HepG2 (cell line): Measurements from ENCODE around the gene MCC. TPM values are rescaled to one million over a fixed set of nuclear protein-coding genes. Genes with fewer than 3 reads are reported as not detected.

Experiments used
- BRD4 ChIP-seq: sonication (generic); formaldehyde crosslinking; IDR thresholded peaks from 2 replicates; pipeline ENCODE4 v1.4.0; 2020; ENCODE audit warnings: missing genetic modification reagents
- CBFB ChIP-seq: sonication (generic); formaldehyde crosslinking; IDR thresholded peaks from 2 replicates; pipeline ENCODE4 v1.4.0; 2020; ENCODE audit warnings: missing genetic modification reagents
- GFI1 ChIP-seq: sonication (generic); formaldehyde crosslinking; IDR thresholded peaks from 2 replicates; pipeline ENCODE4 v1.5.0; 2020; ENCODE audit warnings: missing genetic modification reagents, mild to moderate bottlenecking, borderline replicate concordance
- HNF1B ChIP-seq: sonication (generic); formaldehyde crosslinking; IDR thresholded peaks from 2 replicates; pipeline ENCODE4 v1.5.1; 2020; ENCODE audit warnings: mild to moderate bottlenecking, moderate library complexity, missing genetic modification reagents
- RBFOX2 ChIP-seq: fragments of 200-400 bp; formaldehyde crosslinking; IDR thresholded peaks from 2 replicates; pipeline ENCODE4 v1.6.1; 2017; ENCODE audit warnings: low read depth, mild to moderate bottlenecking, low read length
- REXO4 ChIP-seq: sonication (generic); formaldehyde crosslinking; IDR thresholded peaks from 2 replicates; pipeline ENCODE4 v1.8.0; 2022; ENCODE audit warnings: missing genetic modification reagents, mild to moderate bottlenecking, borderline replicate concordance
- SAFB2 ChIP-seq: sonication (generic); formaldehyde crosslinking; IDR thresholded peaks from 2 replicates; pipeline ENCODE4 v1.5.1; 2020; ENCODE audit warnings: missing genetic modification reagents, low read depth, mild to moderate bottlenecking, borderline replicate concordance
- TARDBP ChIP-seq: sonication (generic); formaldehyde crosslinking; IDR thresholded peaks from 2 replicates; pipeline ENCODE4 v1.8.0; 2022; ENCODE audit warnings: mild to moderate bottlenecking, missing genetic modification reagents
- U2AF1 ChIP-seq: fragments of 200-400 bp; formaldehyde crosslinking; optimal IDR thresholded peaks from 2 replicates; pipeline ENCODE3; 2017; ENCODE audit warnings: mild to moderate bottlenecking, low read depth, low read length
- XRCC5 ChIP-seq: fragments of 200-400 bp; formaldehyde crosslinking; optimal IDR thresholded peaks from 2 replicates; pipeline ENCODE3; 2017; ENCODE audit warnings: mild to moderate bottlenecking, low read length
- ZC3H4 ChIP-seq: sonication (generic); formaldehyde crosslinking; IDR thresholded peaks from 2 replicates; pipeline ENCODE4 v1.4.0; 2020; ENCODE audit warnings: missing genetic modification reagents, borderline replicate concordance
- ZNF142 ChIP-seq: sonication (generic); formaldehyde crosslinking; IDR thresholded peaks from 2 replicates; pipeline ENCODE4 v1.4.0; 2020; ENCODE audit warnings: missing genetic modification reagents
- ZNF556 ChIP-seq: sonication (generic); formaldehyde crosslinking; IDR thresholded peaks from 2 replicates; pipeline ENCODE4 v1.4.0; 2020; ENCODE audit warnings: mild to moderate bottlenecking, missing genetic modification reagents, borderline replicate concordance
- ZNF639 ChIP-seq: conservative IDR thresholded peaks from 2 replicates; pipeline ENCODE4 v1.6.1; 2018; ENCODE audit warnings: missing genetic modification reagents
- ZNF766 ChIP-seq: sonication (generic); formaldehyde crosslinking; IDR thresholded peaks from 2 replicates; pipeline ENCODE4 v1.5.0; 2020; ENCODE audit warnings: missing genetic modification reagents, borderline replicate concordance
- ZNF775 ChIP-seq: sonication (generic); formaldehyde crosslinking; IDR thresholded peaks from 2 replicates; pipeline ENCODE4 v1.4.0; 2020; ENCODE audit warnings: missing genetic modification reagents, mild to moderate bottlenecking, moderate library complexity, borderline replicate concordance
- ZNF788 ChIP-seq: sonication (generic); formaldehyde crosslinking; IDR thresholded peaks from 2 replicates; pipeline ENCODE4 v1.5.0; 2020; ENCODE audit warnings: mild to moderate bottlenecking, missing genetic modification reagents, borderline replicate concordance
- ZSCAN5A ChIP-seq: sonication (generic); formaldehyde crosslinking; IDR thresholded peaks from 2 replicates; pipeline ENCODE4 v1.8.0; 2022; ENCODE audit warnings: mild to moderate bottlenecking, missing genetic modification reagents, borderline replicate concordance
- polyA plus RNA-seq, 8 experiments: library from polyadenylated mRNA; depleted of rRNA in 3 of 8; stranded (reverse) in 7 of 8; unstranded in 1 of 8; fragments of >200 nt; fragmentation: Illumina TruSeq in 4 of 8; extraction: Trizol in 4 of 8; gene quantifications; 2 replicates each; pipeline versions ENCODE4 v1.2.1 to v1.2.3, GENCODE V29; 2011 to 2016; ENCODE audit warnings: low read depth in 4 of 8, missing spikeins in 1 of 8, mixed read lengths in 1 of 8; ENCODE audit not compliant: insufficient read depth in 1 of 8
- total RNA-seq, 5 experiments: library from RNA; depleted of rRNA; stranded (reverse); fragments of >200 nt; fragmentation: Illumina TruSeq; extraction: Trizol; gene quantifications; 2 replicates each; pipeline ENCODE4 v1.2.3, GENCODE V29; 2016; ENCODE audit warnings: low read depth in 1 of 5

The MCC gene
- total and polyA plus RNA-seq, 2 of the 13 experiments (the other 11 are each of a cell fraction or from before 2014, with no cell fraction given), result 0.55 to 2.4 TPM

- TF ChIP-seq GFI1 (peak; percentile 57; the same call in 1 of the 2 replicates), U2AF1 (no peak), REXO4 (no peak), ZC3H4 (CRISPR knock-in tag) (peak; percentile 92), CBFB (CRISPR knock-in tag) (no peak), ZNF142 (CRISPR knock-in tag) (peak; percentile 2; the same call in 1 of the 2 replicates), XRCC5 (no peak), ZNF775 (no peak), ZNF766 (no peak; the same call in 1 of the 2 replicates), BRD4 (CRISPR knock-in tag) (0 out of 2 replicates have a peak, but pooled peaks have one; percentile 53), ZNF556 (CRISPR knock-in tag) (peak; percentile 62; the same call in 1 of the 2 replicates), ZNF639 (CRISPR knock-in tag) (no peak), ZNF788 (CRISPR knock-in tag) (peak; percentile 29; the same call in 1 of the 2 replicates), HNF1B (CRISPR knock-in tag) (no peak), RBFOX2 (0 out of 2 replicates have a peak, but pooled peaks have one; percentile 0), ZSCAN5A (no peak), TARDBP (no peak), SAFB2 (CRISPR knock-in tag) (no peak)
These were observed 512.4 kb downstream of the MCC start (continued) for GRCh38 chr5:112975721-112976431.
